ENCODE measurements around the gene LCE1C.

DNA sequence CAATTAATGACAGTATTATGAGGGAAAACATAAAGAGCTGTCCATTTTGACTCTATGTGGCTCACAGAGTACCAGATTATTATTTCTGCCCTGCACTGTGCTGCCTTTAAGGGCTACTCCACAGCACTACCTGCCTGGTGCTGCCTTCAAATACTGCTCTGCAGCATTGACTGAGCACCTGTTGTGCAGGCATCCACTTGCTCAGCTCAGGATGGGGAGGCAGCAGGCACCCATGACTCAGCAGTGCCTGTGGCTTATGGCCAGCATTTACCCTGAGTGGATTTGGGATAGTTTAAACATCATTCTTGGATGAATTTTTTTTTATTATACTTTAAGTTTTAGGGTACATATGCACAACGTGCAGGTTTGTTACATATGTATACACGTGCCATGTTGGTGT, 49.6 kb downstream of the LCE1C start:
- TF ChIP-seq, protein P1, sequence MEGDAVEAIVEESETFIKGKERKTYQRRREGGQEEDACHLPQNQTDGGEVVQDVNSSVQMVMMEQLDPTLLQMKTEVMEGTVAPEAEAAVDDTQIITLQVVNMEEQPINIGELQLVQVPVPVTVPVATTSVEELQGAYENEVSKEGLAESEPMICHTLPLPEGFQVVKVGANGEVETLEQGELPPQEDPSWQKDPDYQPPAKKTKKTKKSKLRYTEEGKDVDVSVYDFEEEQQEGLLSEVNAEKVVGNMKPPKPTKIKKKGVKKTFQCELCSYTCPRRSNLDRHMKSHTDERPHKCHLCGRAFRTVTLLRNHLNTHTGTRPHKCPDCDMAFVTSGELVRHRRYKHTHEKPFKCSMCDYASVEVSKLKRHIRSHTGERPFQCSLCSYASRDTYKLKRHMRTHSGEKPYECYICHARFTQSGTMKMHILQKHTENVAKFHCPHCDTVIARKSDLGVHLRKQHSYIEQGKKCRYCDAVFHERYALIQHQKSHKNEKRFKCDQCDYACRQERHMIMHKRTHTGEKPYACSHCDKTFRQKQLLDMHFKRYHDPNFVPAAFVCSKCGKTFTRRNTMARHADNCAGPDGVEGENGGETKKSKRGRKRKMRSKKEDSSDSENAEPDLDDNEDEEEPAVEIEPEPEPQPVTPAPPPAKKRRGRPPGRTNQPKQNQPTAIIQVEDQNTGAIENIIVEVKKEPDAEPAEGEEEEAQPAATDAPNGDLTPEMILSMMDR (IDR thresholded peaks at IDR 0.05 in 8 of 11, conservative IDR thresholded peaks at IDR 0.05 in 3 of 11) = no peak
- TF ChIP-seq POLR2AphosphoS5 (IDR thresholded peaks at IDR 0.05) (no peak), POLR2A (IDR thresholded peaks at IDR 0.05) (no peak)

All from spleen (tissue), 7 donors.